Lower leg skin (tissue), 4 donors: Measurements from ENCODE around the gene SNTG2. TPM values are rescaled to one million over a fixed set of nuclear protein-coding genes. Genes with fewer than 3 reads are reported as not detected.

Source experiments
- DNase-seq, 2 donors: peaks; one replicate each; pipeline ENCODE4 v3.0.0-alpha.2; 2019; ENCODE audit warnings: low spot score in 2 of 2
- H3K4me3 ChIP-seq: fragments of 200-600 bp; sonication (generic); 2 replicates; pipeline ENCODE4 v1.5.1; 2017; ENCODE audit warnings: mild to moderate bottlenecking, low read depth; ENCODE audit not compliant: poor library complexity, severe bottlenecking
- CTCF ChIP-seq, 3 donors: fragments of 450-650 bp; IDR thresholded peaks; one replicate each; pipeline ENCODE4 v1.5.1; 2016; ENCODE audit warnings: antibody characterized with exemption in 3 of 3, mild to moderate bottlenecking in 3 of 3, moderate library complexity in 2 of 3
- POLR2A ChIP-seq, 2 donors: fragments of 450-650 bp; IDR thresholded peaks; one replicate each; pipeline ENCODE4 v1.6.1; 2016 to 2017; ENCODE audit warnings: antibody characterized with exemption in 2 of 2, mild to moderate bottlenecking in 1 of 2, moderate library complexity in 1 of 2
- WGBS, 2 donors: methylation state at CpG; one replicate each; pipeline ENCODE4 v1.1.5; 2018; 5-methylcytosine and 5-hydroxymethylcytosine counted together
- intact Hi-C: fragments of 100-400 bp; cut with DNase I; formaldehyde crosslinking; loops from one replicate; pipeline ENCODE4 v1.15.0; 2023; ENCODE audit warnings: low total_unique reads
- total RNA-seq, 4 donors: library from RNA; depleted of rRNA; stranded (reverse); fragments of >200 nt; gene quantifications; one replicate each; pipeline ENCODE4 v1.1.0, GENCODE V29; 2016

SNTG2 gene
- total RNA-seq, 4 donors from 2014 or later, result 1.4 to 15.3 (median 6.3) TPM

GRCh38 chr2:1366546-1367134 is 416.0 kb downstream of the SNTG2 start:
- TF ChIP-seq POLR2A (IDR thresholded peaks at IDR 0.05) (no peak), CTCF (IDR thresholded peaks at IDR 0.05) (no peak)
- DNase-seq, result peak in 1 of 2 donors; percentile 38
- intact Hi-C loops, result no loop called here
- 50 to 57% methylated on average over 20 of the region's 20 CpGs for WGBS, 2 donors
- H3K4me3 ChIP-seq, result no peak overlapping the region

- intact Hi-C loops, result no loop called here
- WGBS, 2 donors, result 79 to 80% methylated on average over 9 of the region's 9 CpGs
- H3K4me3 ChIP-seq, result no peak overlapping the region
- TF ChIP-seq CTCF (IDR thresholded peaks at IDR 0.05) (no peak), POLR2A (IDR thresholded peaks at IDR 0.05) (no peak)
- no peak for DNase-seq
Measured at GRCh38 chr2:1367601-1368000, 417.0 kb downstream of the SNTG2 start.

GRCh38 chr2:1369905-1370304 is 419.3 kb downstream of the SNTG2 start:
- 91 to 92% methylated on average over 10 of the region's 10 CpGs for WGBS, 2 donors
- no peak overlapping the region for H3K4me3 ChIP-seq
- DNase-seq, result no peak
- intact Hi-C loops, result no loop called here
- TF ChIP-seq POLR2A (IDR thresholded peaks at IDR 0.05), result no peak
- TF ChIP-seq CTCF (IDR thresholded peaks at IDR 0.05), result no peak

GRCh38 chr2:1370461-1370860 is 419.8 kb downstream of the SNTG2 start:
- no peak overlapping the region for H3K4me3 ChIP-seq
- intact Hi-C loops, result no loop called here
- WGBS, 2 donors, result 51 to 56% methylated on average over 4 of the region's 4 CpGs
- TF ChIP-seq POLR2A (IDR thresholded peaks at IDR 0.05), result no peak
- no peak for TF ChIP-seq CTCF (IDR thresholded peaks at IDR 0.05)
- DNase-seq, result no peak

- H3K4me3 ChIP-seq, result no peak overlapping the region
- DNase-seq, result no peak
- TF ChIP-seq CTCF (IDR thresholded peaks at IDR 0.05), result no peak
- TF ChIP-seq POLR2A (IDR thresholded peaks at IDR 0.05), result no peak
- intact Hi-C loops, result no loop called here
- WGBS, 2 donors, result 86 to 87% methylated on average over 11 of the region's 11 CpGs
Measured at GRCh38 chr2:1371082-1371481, 420.4 kb downstream of the SNTG2 start.

- 80 to 84% methylated on average over 12 of the region's 12 CpGs for WGBS, 2 donors
- no peak for DNase-seq
- H3K4me3 ChIP-seq, result no peak overlapping the region
- no peak for TF ChIP-seq POLR2A (IDR thresholded peaks at IDR 0.05)
- TF ChIP-seq CTCF (IDR thresholded peaks at IDR 0.05), result no peak
- intact Hi-C loops, result no loop called here
Measured at GRCh38 chr2:1373830-1374229, 423.2 kb downstream of the SNTG2 start.
